Left forelimb (tissue), 1 donor: ENCODE measurements around the gene PIEZO2.

Experiments used
- DNase-seq: peaks from one replicate; pipeline ENCODE4 v3.0.0-alpha.2; 2018; ENCODE audit warnings: low spot score

Gene PIEZO2

GRCh38 chr18:10843565-10843964 lies 305.8 kb downstream of the PIEZO2 start:
- no peak for DNase-seq

- DNase-seq = no peak
Observed at GRCh38 chr18:10842861-10843260, 306.5 kb downstream of the PIEZO2 start.

GRCh38 chr18:10842371-10842770 lies 307.0 kb downstream of the PIEZO2 start:
- no peak for DNase-seq

GRCh38 chr18:10841203-10841602 lies 308.2 kb downstream of the PIEZO2 start:
- DNase-seq = no peak

- no peak for DNase-seq
Observed at GRCh38 chr18:10840743-10841142, 308.6 kb downstream of the PIEZO2 start.

GRCh38 chr18:10839421-10839820 lies 309.9 kb downstream of the PIEZO2 start:
- DNase-seq = no peak

GRCh38 chr18:10838553-10838952 lies 310.8 kb downstream of the PIEZO2 start:
- no peak for DNase-seq

GRCh38 chr18:10834128-10834815 lies 315.1 kb downstream of the PIEZO2 start:
- DNase-seq = no peak

GRCh38 chr18:10833656-10834055 lies 315.7 kb downstream of the PIEZO2 start:
- no peak for DNase-seq

- no peak for DNase-seq
Observed at GRCh38 chr18:10826400-10826799, 323.0 kb downstream of the PIEZO2 start.

GRCh38 chr18:10822456-10822855 lies 326.9 kb downstream of the PIEZO2 start:
- DNase-seq = no peak

GRCh38 chr18:10820681-10821080 lies 328.7 kb downstream of the PIEZO2 start:
- DNase-seq = no peak

- no peak for DNase-seq
Observed at GRCh38 chr18:10814336-10814735, 335.0 kb downstream of the PIEZO2 start.

- DNase-seq = no peak
Observed at GRCh38 chr18:10805587-10806118, 343.7 kb downstream of the PIEZO2 start.

- DNase-seq = no peak
Observed at GRCh38 chr18:10804126-10804525, 345.2 kb downstream of the PIEZO2 start.

- no peak for DNase-seq
Observed at GRCh38 chr18:10798727-10799550, 350.4 kb downstream of the PIEZO2 start.

- DNase-seq = no peak
Observed at GRCh38 chr18:10797896-10798295, 351.5 kb downstream of the PIEZO2 start.

- no peak for DNase-seq
Observed at GRCh38 chr18:10794771-10795170, 354.6 kb downstream of the PIEZO2 start.

- DNase-seq = no peak
Observed at GRCh38 chr18:10793730-10794370, 355.5 kb downstream of the PIEZO2 start.

- no peak for DNase-seq
Observed at GRCh38 chr18:10792181-10792580, 357.2 kb downstream of the PIEZO2 start.

- no peak for DNase-seq
Observed at GRCh38 chr18:10791169-10791831, 358.1 kb downstream of the PIEZO2 start.

GRCh38 chr18:10789180-10789579 lies 360.2 kb downstream of the PIEZO2 start:
- no peak for DNase-seq
